Measurements from ENCODE around the gene CERKL.

- TF ChIP-seq BACH2 (CRISPR knock-in tag; IDR thresholded peaks at IDR 0.05; ENCODE audit: borderline replicate concordance) (no peak), RARB (CRISPR knock-in tag; IDR thresholded peaks at IDR 0.05) (no peak), PPARA (CRISPR knock-in tag; IDR thresholded peaks at IDR 0.05; ENCODE audit: borderline replicate concordance) (no peak), ZC3H10 (CRISPR knock-in tag; IDR thresholded peaks at IDR 0.05) (no peak), ARNTL (CRISPR knock-in tag; IDR thresholded peaks at IDR 0.05; ENCODE audit: borderline replicate concordance, low read depth) (no peak), CSDC2 (CRISPR knock-in tag; IDR thresholded peaks at IDR 0.05) (no peak), POU6F1 (CRISPR knock-in tag; IDR thresholded peaks at IDR 0.05; ENCODE audit: borderline replicate concordance, low read depth) (no peak), GLIS3 (CRISPR knock-in tag; IDR thresholded peaks at IDR 0.05) (no peak)
Measured at GRCh38 chr2:181698223-181698622, 41.3 kb upstream of the CERKL start.

Data from SK-N-SH treated with all-trans-retinoic acid at 6 μM for 48 hours (cell line).